GM12891 (cell line): ENCODE data around the gene STOML1.

Experiments
- POLR2A ChIP-seq: IDR thresholded peaks from 2 replicates; pipeline ENCODE4 v1.6.1; 2011; ENCODE audit warnings: low read depth, low read length, control low read depth
- TAF1 ChIP-seq: IDR thresholded peaks from 2 replicates; pipeline ENCODE4 v1.6.1; 2011; ENCODE audit warnings: low read depth, low read length, control low read depth

DNA sequence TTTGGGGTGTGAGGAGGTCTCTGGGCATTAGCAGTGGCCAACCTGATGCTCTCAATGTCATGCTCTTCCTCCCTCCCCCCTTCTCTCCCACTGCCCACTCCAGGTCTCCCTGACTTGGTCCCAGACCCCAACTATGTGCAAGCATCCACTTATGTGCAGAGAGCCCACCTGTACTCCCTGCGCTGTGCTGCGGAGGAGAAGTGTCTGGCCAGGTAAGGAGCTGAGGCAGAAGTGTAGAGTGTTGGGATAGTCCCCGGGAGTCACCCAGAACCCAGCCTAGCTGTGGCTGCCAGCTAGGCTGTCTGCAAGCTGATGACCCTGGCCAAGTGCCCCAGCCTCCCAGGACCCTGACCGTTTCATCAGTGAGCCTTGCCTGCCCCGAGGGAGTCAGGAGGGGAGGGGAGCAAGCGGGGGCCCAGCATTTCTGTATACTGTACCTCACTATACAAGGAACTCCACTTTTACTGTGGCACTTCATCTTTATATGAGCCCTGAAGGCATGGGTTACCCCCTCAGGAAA lies 49.3 kb downstream of the STOML1 start:
- no peak for TF ChIP-seq TAF1
- no peak for TF ChIP-seq POLR2A
